GM18909 (cell line): Measurements from ENCODE around the gene RSPRY1.

Experiments used
- ATAC-seq: cut with Tn5 transposase; IDR thresholded peaks from one replicate; pipeline ENCODE4 v1.9.1; 2021; ENCODE audit warnings: mild to moderate bottlenecking; ENCODE audit not compliant: unreplicated experiment, poor library complexity

Gene RSPRY1

GRCh38 chr16:57185945-57186871 is at the start of gene RSPRY1, which contains the start of gene PSME3IP1:
Gene RSPRY1, plus strand, starts transcription at chr16:57186329. Its CDS starts 18,330 bp downstream, at chr16:57204659.
Gene PSME3IP1, minus strand, starts transcription at chr16:57186039. Its CDS starts 12,185 bp downstream, at chr16:57173854.
- peak; percentile 89 for ATAC-seq

GRCh38 chr16:57137043-57137442 is 49.1 kb upstream of the RSPRY1 start:
- ATAC-seq = no peak

- no peak for ATAC-seq
Measured at GRCh38 chr16:57137566-57138273, 48.4 kb upstream of the RSPRY1 start.

- no peak for ATAC-seq
Measured at GRCh38 chr16:57138281-57138935, 47.7 kb upstream of the RSPRY1 start.

- ATAC-seq = no peak
Measured at GRCh38 chr16:57140931-57141668, 45.0 kb upstream of the RSPRY1 start.

- peak; percentile 60 for ATAC-seq
Measured at GRCh38 chr16:57141822-57142631, 44.1 kb upstream of the RSPRY1 start.

- no peak for ATAC-seq
Measured at GRCh38 chr16:57143149-57143921, 42.8 kb upstream of the RSPRY1 start.

- no peak for ATAC-seq
Measured at GRCh38 chr16:57144027-57144426, 42.1 kb upstream of the RSPRY1 start.

GRCh38 chr16:57145046-57146021 is 40.8 kb upstream of the RSPRY1 start:
- no peak for ATAC-seq

- ATAC-seq = no peak
Measured at GRCh38 chr16:57146040-57146647, 40.0 kb upstream of the RSPRY1 start.

GRCh38 chr16:57146735-57147134 is 39.4 kb upstream of the RSPRY1 start:
- no peak for ATAC-seq

GRCh38 chr16:57147381-57148221 is 38.5 kb upstream of the RSPRY1 start:
- ATAC-seq = no peak

- no peak for ATAC-seq
Measured at GRCh38 chr16:57148481-57148880, 37.6 kb upstream of the RSPRY1 start.

GRCh38 chr16:57149391-57149790 is 36.7 kb upstream of the RSPRY1 start:
- ATAC-seq = no peak

- ATAC-seq = no peak
Measured at GRCh38 chr16:57150682-57151330, 35.3 kb upstream of the RSPRY1 start.

GRCh38 chr16:57151369-57151768 is 34.8 kb upstream of the RSPRY1 start:
- ATAC-seq = no peak
